ENCODE data around the gene SLC16A14.

- TF ChIP-seq POLR2A (IDR thresholded peaks at IDR 0.05) (no peak), POLR2AphosphoS5 (IDR thresholded peaks at IDR 0.05) (no peak), CTCF (IDR thresholded peaks at IDR 0.05) (no peak), EP300 (IDR thresholded peaks at IDR 0.05) (no peak)
Measured at GRCh38 chr2:230050136-230050535, 18.6 kb downstream of the SLC16A14 start.

Measured in sigmoid colon (tissue), 4 donors.